ENCODE results near the gene TEKT2.

- TF ChIP-seq MYC (IDR thresholded peaks at IDR 0.05; ENCODE audit: borderline replicate concordance, low read length) = no peak
- TF ChIP-seq CTCF (IDR thresholded peaks at IDR 0.05) = no peak
- TF ChIP-seq BHLHE40 (IDR thresholded peaks at IDR 0.05; ENCODE audit: low read depth, low read length) = no peak
- no peak for TF ChIP-seq RCOR1 (IDR thresholded peaks at IDR 0.05; ENCODE audit: low read depth, low read length)
- no peak for TF ChIP-seq KDM5A (IDR thresholded peaks at IDR 0.05)
These were observed 10.0 kb downstream of the TEKT2 start for GRCh38 chr1:36093929-36094328.
